Left cardiac atrium (tissue), 2 donors: ENCODE results near the gene RAB18. TPM values are rescaled to one million over a fixed set of nuclear protein-coding genes. Genes with fewer than 3 reads are reported as not detected.

Source experiments
- total RNA-seq, 2 donors: library from RNA; stranded (reverse); fragmentation: NEBNext Ultra II Directional; extraction: Animal tissue kit (Norgen Biotek cat#: 25700); gene quantifications; one replicate each; pipeline ENCODE4 v1.2.1, GENCODE V29; 2021
- donor health status: DM: no; HTN: yes; CAD: no; lungs with severe emphysema.
- donor health status: DM: yes; HTN: yes; CAD: no.

Gene RAB18
- total RNA-seq, 2 donors from 2014 or later = 92.8 to 127 TPM

Other genes with a start within 250 kb of the RAB18 start
- under 1 TPM; 0.50 TPM for gene MKX, start 241.5 kb downstream of the RAB18 start, total RNA-seq